Measurements from ENCODE around the gene MACROH2A2. TPM values are rescaled to one million over a fixed set of nuclear protein-coding genes. Genes with fewer than 3 reads are reported as not detected.

Gene MACROH2A2
- total and polyA plus RNA-seq, 2 experiments from 2014 or later = 11.6 to 16.2 TPM

- TF ChIP-seq ZNF462 (CRISPR knock-in tag; IDR thresholded peaks at IDR 0.05) (no peak), NANOG (IDR thresholded peaks at IDR 0.05; ENCODE audit: borderline replicate concordance) (no peak), ETS1 (IDR thresholded peaks at IDR 0.05) (no peak), ZNF114 (CRISPR knock-in tag; IDR thresholded peaks at IDR 0.05) (no peak), EZH2 (IDR thresholded peaks at IDR 0.05; ENCODE audit: low read depth, unreplicated experiment) (no peak), EZH2phosphoT487 (IDR thresholded peaks at IDR 0.05; ENCODE audit: unreplicated experiment) (no peak), CTCF (conservative IDR thresholded peaks at IDR 0.05; ENCODE audit: low read depth in 2 of 2) (no peak), POLR2AphosphoS5 (IDR thresholded peaks at IDR 0.05; ENCODE audit: low read depth) (no peak), ZNF331 (CRISPR knock-in tag; IDR thresholded peaks at IDR 0.05; ENCODE audit: low read depth) (no peak)
Measured at GRCh38 chr10:70078329-70078728, 25.7 kb downstream of the MACROH2A2 start (continued).

Measured in GM23338 (cell line).